Liver (tissue), 9 donors: ENCODE measurements around the gene TENT4B. TPM values are rescaled to one million over a fixed set of nuclear protein-coding genes. Genes with fewer than 3 reads are reported as not detected.
A peak's percentile ranks its signal among the peaks of the same experiment; 100 is the strongest.

Experiments used
- DNase-seq: peaks from one replicate; pipeline ENCODE4 v3.0.0-alpha.2; 2017; ENCODE audit warnings: low spot score
- H3K27ac ChIP-seq, 2 donors: one replicate each; pipeline ENCODE4 v1.7.0; 2013; ENCODE audit warnings: inconsistent platforms in 2 of 2, low read length in 2 of 2, control low read depth in 1 of 2, low read depth in 1 of 2, mild to moderate bottlenecking in 1 of 2
- H3K27me3 ChIP-seq, 4 donors: one replicate each; pipeline versions ENCODE4 v1.6.1 to v1.7.0; 2013; ENCODE audit warnings: low read length in 3 of 4, inconsistent platforms in 1 of 4, mild to moderate bottlenecking in 1 of 4, moderate library complexity in 1 of 4; ENCODE audit not compliant: control insufficient read depth in 4 of 4, insufficient read depth in 4 of 4
- H3K36me3 ChIP-seq, 4 donors: one replicate each; pipeline versions ENCODE4 v1.6.1 to v1.7.0; 2013; ENCODE audit warnings: low read length in 3 of 4, mild to moderate bottlenecking in 3 of 4, low read depth in 1 of 4, moderate library complexity in 1 of 4; ENCODE audit not compliant: control insufficient read depth in 4 of 4, insufficient read depth in 3 of 4
- H3K4me1 ChIP-seq, 4 donors: one replicate each; pipeline versions ENCODE4 v1.6.1 to v1.7.0; 2013; ENCODE audit warnings: low read length in 3 of 4, mild to moderate bottlenecking in 3 of 4, moderate library complexity in 1 of 4; ENCODE audit not compliant: control insufficient read depth in 4 of 4, insufficient read depth in 4 of 4
- H3K4me3 ChIP-seq, 3 donors: one replicate each; pipeline versions ENCODE4 v1.6.1 to v1.7.0; 2013; ENCODE audit warnings: low read length in 3 of 3, control low read depth in 1 of 3, low read depth in 1 of 3, mild to moderate bottlenecking in 1 of 3
- H3K9ac ChIP-seq, 2 donors: one replicate each; pipeline ENCODE4 v1.7.0; 2013; ENCODE audit warnings: low read length in 2 of 2, mild to moderate bottlenecking in 2 of 2, moderate library complexity in 2 of 2, control low read depth in 1 of 2, low read depth in 1 of 2
- H3K9me3 ChIP-seq, 4 donors: one replicate each; pipeline versions ENCODE4 v1.6.1 to v1.7.0; 2013; ENCODE audit warnings: low read length in 3 of 4; ENCODE audit not compliant: control insufficient read depth in 4 of 4
- ATF3 ChIP-seq: IDR thresholded peaks from 2 replicates; pipeline ENCODE4 v1.6.1; 2016; ENCODE audit warnings: antibody characterized with exemption
- FOXA1 ChIP-seq: IDR thresholded peaks from 2 replicates; pipeline ENCODE4 v1.6.1; 2016; ENCODE audit warnings: antibody characterized with exemption
- GABPA ChIP-seq, 2 donors: IDR thresholded peaks in 1 of 2; conservative IDR thresholded peaks in 1 of 2; 2 replicates each; pipeline ENCODE4 v1.6.1; 2016; ENCODE audit warnings: antibody characterized with exemption in 2 of 2, mild to moderate bottlenecking in 1 of 2, moderate library complexity in 1 of 2
- HNF4A ChIP-seq, 2 donors: conservative IDR thresholded peaks; 2 replicates each; pipeline ENCODE4 v1.6.1; 2016; ENCODE audit warnings: antibody characterized with exemption in 2 of 2, mild to moderate bottlenecking in 2 of 2
- HNF4G ChIP-seq: IDR thresholded peaks from 2 replicates; pipeline ENCODE4 v1.6.1; 2016; ENCODE audit warnings: antibody characterized with exemption
- JUND ChIP-seq, 2 donors: IDR thresholded peaks; 2 replicates each; pipeline ENCODE4 v1.6.1; 2016; ENCODE audit warnings: antibody characterized with exemption in 2 of 2
- MAX ChIP-seq: IDR thresholded peaks from 2 replicates; pipeline ENCODE4 v1.6.1; 2016; ENCODE audit warnings: antibody characterized with exemption
- NR2F2 ChIP-seq: IDR thresholded peaks from 2 replicates; pipeline ENCODE4 v1.6.1; 2016; ENCODE audit warnings: antibody characterized with exemption
- RXRA ChIP-seq, 2 donors: IDR thresholded peaks; 2 replicates each; pipeline ENCODE4 v1.6.1; 2017 to 2018; ENCODE audit warnings: antibody characterized with exemption in 2 of 2, mild to moderate bottlenecking in 1 of 2
- TAF1 ChIP-seq: conservative IDR thresholded peaks from 2 replicates; pipeline ENCODE4 v1.6.1; 2016; ENCODE audit warnings: antibody characterized with exemption, mild to moderate bottlenecking
- ZBTB33 ChIP-seq: IDR thresholded peaks from 2 replicates; pipeline ENCODE4 v1.6.1; 2016; ENCODE audit warnings: antibody characterized with exemption
- WGBS: extraction: QIAGEN DNeasy Blood & Tissue Kit; methylation state at CpG from one replicate; pipeline ENCODE4 v1.1.7; 2013; 5-methylcytosine and 5-hydroxymethylcytosine counted together
- polyA plus RNA-seq, 2 donors: library from polyadenylated mRNA; stranded (reverse) in 1 of 2; unstranded in 1 of 2; fragments of 200-250 nt in 1 of 2; fragments of >200 nt in 1 of 2; fragmentation: Nextera tagmentation in 1 of 2; extraction: Ambion mirVana in 1 of 2; gene quantifications; one replicate each; pipeline versions ENCODE4 v1.2.1 to v1.2.3, GENCODE V29; 2013 to 2015
- total RNA-seq, 2 donors: library from RNA; depleted of rRNA; stranded (reverse); fragments of >200 nt; gene quantifications; one replicate each; pipeline ENCODE4 v1.2.3, GENCODE V29; 2014
- donor health status: healthy.
- donor health status: healthy.
- donor health status: healthy.
- donor health status: healthy.
- donor health status: healthy.

The TENT4B gene
- total and polyA plus RNA-seq, 4 donors, result 4.2 to 10.8 (median 7.9) TPM

- Histone ChIP-seq H3K9me3 (no peaks in the 10 kb centered on the region), H3K4me1 (peaks cover 0 to 25% (median 16%) of the 10 kb centered on the region in 4 donors), H3K36me3 (no peaks in the 10 kb centered on the region), H3K4me3 (peak overlapping the region in 1 of 3 donors; percentile 97), H3K27me3 (no peaks in the 10 kb centered on the region), H3K27ac (no peak overlapping the region), H3K9ac (no peak overlapping the region)
- TF ChIP-seq FOXA1 (no peak), HNF4A (conservative IDR thresholded peaks at IDR 0.05) (no peak), GABPA (IDR thresholded peaks at IDR 0.05 in 1 of 2, conservative IDR thresholded peaks at IDR 0.05 in 1 of 2) (no peak), TAF1 (no peak), NR2F2 (no peak), RXRA (IDR thresholded peaks at IDR 0.05) (no peak), ZBTB33 (no peak), HNF4G (no peak), JUND (IDR thresholded peaks at IDR 0.05) (no peak), MAX (no peak)
- 93% methylated on average over 11 of the region's 11 CpGs for WGBS
- no peak for DNase-seq
Measured at GRCh38 chr16:50151756-50152155, 1.4 kb upstream of the TENT4B start.

GRCh38 chr16:50152351-50152806, 727 bp upstream of the TENT4B start:
- H3K27ac ChIP-seq, result peak overlapping the region; percentile 96 to 99
- H3K4me3 ChIP-seq, result peak overlapping the region; percentile 87 to 97 (median 89)
- TF ChIP-seq GABPA (IDR thresholded peaks at IDR 0.05 in 1 of 2, conservative IDR thresholded peaks at IDR 0.05 in 1 of 2) (no peak), MAX (peak; percentile 22), TAF1 (no peak)
- H3K27me3 ChIP-seq, result no peaks in the 10 kb centered on the region
- peak overlapping the region; percentile 64 to 92 for H3K9ac ChIP-seq
- H3K4me1 ChIP-seq, result peaks cover 0 to 25% (median 13%) of the 10 kb centered on the region in 4 donors
- no peaks in the 10 kb centered on the region for H3K9me3 ChIP-seq
- under 1% methylated on average over 24 of the region's 24 CpGs for WGBS
- H3K36me3 ChIP-seq, result no peaks in the 10 kb centered on the region
- DNase-seq, result peak; percentile 47

GRCh38 chr16:50153596-50154419, 702 bp downstream of the TENT4B start:
- DNase-seq, result peak; percentile 45
- H3K27me3 ChIP-seq, result no peaks in the 10 kb centered on the region
- H3K4me1 ChIP-seq, result peaks cover 4 to 33% (median 15%) of the 10 kb centered on the region in 4 donors
- H3K36me3 ChIP-seq, result no peaks in the 10 kb centered on the region
- peak overlapping the region; percentile 60 to 97 (median 85) for H3K4me3 ChIP-seq
- under 1% methylated on average over 89 of the region's 89 CpGs for WGBS
- TF ChIP-seq FOXA1, result no peak
- no peak for TF ChIP-seq RXRA (IDR thresholded peaks at IDR 0.05)
- TF ChIP-seq ATF3, result no peak
- peak overlapping the region; percentile 63 to 92 for H3K9ac ChIP-seq
- peak overlapping the region; percentile 79 to 93 for H3K27ac ChIP-seq
- H3K9me3 ChIP-seq, result no peaks in the 10 kb centered on the region
